AG08395 (cell line): ENCODE data around the gene ENG.
"Not testable (repeated sequence)": the region's sequence is repeated elsewhere in the genome, so short reads cannot be mapped to it uniquely, and the experiment has no call there.

ENCODE experiments used
- DNase-seq: peaks from one replicate; pipeline ENCODE4 v3.0.0; 2012; ENCODE audit warnings: mixed read lengths, low spot score

ENG gene

GRCh38 chr9:127841087-127841835 is 13.2 kb downstream of the ENG start:
- DNase-seq = no peak

GRCh38 chr9:127838375-127839078 is 15.9 kb downstream of the ENG start:
- peak; percentile 96 for DNase-seq

- DNase-seq = no peak
Observed at GRCh38 chr9:127837346-127837745, 17.1 kb downstream of the ENG start.

DNA sequence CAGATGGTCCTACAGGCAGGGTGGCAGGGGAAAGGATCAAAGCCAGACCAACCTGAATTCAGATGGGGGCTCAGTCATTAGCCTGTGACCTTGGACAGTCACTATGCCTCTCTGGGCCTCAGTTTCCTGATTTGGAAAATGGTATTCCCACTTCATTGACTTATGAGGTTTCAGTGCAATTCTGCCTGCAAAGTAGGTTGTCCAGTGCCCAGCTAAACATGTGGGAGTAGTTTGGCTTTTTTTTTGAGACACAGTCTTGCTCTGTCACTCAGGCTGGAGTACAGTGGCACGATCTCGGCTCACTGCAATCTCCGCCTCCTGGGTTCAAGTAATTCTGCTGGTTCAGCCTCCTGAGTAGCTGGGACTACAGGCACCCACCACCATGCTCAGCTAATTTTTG is 17.9 kb downstream of the ENG start:
- not testable (repeated sequence) for DNase-seq

DNA sequence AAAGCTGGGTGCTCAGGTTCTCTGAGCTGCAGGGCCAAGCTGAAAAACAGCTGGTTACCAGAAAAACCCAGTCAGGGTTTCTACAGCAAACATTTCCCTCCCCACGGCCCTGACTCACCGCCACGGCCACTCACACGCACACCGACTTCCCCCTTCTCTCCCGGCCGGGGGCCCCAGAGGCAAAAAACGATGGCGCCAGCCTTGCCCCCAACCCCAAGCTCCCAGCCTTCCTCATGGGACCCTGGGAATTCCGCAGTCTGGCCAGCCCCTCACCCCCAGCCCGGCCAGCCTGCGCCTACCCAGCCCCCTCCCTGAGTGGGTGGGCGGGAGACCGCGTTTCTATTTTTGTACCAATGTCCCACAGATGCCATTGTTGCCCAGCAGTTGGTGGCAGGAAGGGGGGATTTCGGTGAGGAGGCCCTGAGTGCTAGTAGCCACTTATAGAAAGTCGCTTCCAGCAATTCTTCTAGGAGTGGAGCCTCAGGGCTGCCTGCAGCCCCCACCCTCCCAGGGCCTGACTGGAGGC is 18.4 kb downstream of the ENG start:
- peak; percentile 87 for DNase-seq

DNA sequence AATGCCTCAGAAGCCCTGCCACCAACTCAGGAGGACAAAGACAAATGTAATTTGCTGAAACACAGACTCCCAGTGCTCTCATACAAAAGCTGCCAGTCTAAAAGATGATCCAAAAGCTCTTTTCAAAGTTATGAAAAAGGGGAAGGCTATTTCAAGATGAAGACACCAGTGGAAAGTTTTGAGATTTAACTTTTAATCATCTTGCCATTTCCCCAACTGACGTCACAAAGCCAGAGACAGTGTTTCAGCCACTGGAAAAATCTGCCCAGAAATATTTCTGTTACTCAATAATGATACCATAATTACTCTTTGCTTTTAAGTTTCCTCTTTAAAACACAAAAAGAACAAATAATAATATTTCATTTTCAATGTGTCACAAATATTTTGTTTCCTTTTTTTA is 20.9 kb downstream of the ENG start:
- DNase-seq = peak; percentile 70

DNA sequence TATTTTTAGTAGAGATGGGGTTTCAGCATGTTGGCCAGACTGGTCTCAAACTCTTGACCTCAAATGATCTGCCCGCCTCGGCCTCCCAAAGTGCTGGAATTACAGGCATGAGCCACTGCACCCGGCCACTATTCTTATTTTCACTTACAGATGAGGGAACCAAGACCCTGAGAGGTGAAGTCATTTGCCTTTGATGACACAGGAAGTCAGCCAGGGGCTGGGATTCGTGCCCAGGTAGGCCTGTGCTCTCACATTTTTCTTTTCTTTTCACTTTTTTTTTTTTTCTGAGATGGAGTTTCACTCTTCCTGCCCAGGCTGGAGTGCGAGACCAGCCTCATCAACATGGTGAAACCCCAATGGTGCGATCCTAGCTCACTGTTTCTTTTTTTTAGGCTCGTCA is 22.2 kb downstream of the ENG start:
- no peak for DNase-seq

DNA sequence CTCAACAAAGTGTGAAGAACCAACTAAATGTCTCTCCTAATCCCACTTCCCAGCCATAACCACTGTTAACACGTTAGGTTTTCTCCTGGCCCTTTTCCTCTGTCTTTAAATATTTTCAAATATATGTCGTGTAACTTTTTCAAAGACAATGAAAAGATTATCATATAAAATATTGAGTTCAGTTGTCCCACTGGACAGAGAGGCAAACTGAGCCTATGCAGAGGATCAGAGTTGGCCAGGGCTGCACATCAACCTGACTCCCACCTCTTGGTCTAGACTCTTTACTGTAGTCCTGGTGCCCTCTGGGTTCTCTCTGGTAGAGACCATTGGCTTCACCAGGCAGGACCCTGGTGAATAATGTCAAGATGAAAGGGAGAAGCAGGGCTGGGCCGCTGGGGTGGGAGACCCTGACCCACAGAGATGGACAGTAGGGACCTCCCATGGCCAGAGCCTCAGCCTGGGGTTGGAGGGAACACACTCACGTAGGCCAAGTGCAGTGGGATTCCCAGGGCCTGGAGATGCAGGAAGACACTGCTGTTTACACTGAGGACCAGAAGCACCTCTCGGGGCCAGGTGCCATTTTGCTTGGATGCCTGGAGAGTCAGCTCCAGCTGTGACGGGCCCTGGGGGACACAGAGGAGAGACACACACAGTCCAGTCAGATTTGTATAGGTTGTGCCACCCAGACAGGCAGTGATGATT is 25.1 kb downstream of the ENG start:
- DNase-seq = no peak

GRCh38 chr9:127828262-127829031 is 26.0 kb downstream of the ENG start:
- peak; percentile 89 for DNase-seq

GRCh38 chr9:127826253-127826913 is 28.1 kb downstream of the ENG start:
- no peak for DNase-seq

- no peak for DNase-seq
Observed at GRCh38 chr9:127825319-127826051, 29.0 kb downstream of the ENG start.

- DNase-seq = no peak
Observed at GRCh38 chr9:127822108-127822507, 32.4 kb downstream of the ENG start.

DNA sequence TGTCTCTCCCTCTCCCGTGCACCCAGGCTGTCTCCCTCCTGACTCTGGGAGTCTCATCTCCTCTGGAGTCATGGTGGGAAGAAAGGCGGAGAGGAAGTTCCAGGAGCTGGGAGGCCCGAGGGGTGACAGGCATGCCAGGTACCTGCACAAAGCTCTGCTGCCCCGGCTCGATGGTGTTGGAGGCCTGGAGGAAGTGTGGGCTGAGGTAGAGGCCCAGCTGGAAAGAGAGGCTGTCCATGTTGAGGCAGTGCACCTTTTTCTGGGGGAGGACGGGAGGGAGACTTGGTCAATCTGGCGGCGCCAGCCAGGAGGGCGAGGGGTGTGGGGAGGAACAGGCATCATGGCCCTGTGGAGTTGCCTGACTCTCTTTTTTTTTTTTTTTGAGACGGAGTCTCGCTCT is 35.9 kb downstream of the ENG start:
- DNase-seq = no peak

GRCh38 chr9:127817881-127818434 is 36.5 kb downstream of the ENG start:
- DNase-seq = no peak

DNA sequence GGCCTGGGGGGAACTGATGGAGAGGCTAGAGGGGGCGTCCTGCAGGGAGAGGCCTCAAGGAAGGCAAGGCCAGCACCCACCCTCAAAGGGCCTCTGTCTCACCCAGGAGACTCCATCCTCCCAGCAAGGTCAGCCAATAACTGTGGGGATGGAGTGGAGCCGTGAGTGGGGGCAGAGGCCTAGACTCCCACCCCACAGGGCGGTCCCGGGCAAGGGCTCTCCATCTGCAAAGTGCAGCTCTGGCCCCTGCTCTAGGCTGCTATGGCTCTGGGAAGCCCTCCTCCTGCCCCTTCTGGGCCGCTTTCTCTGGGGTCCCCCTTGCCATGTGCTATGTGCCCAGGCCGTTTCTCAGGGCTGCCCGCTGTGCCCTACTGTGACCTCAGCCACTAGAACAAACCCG is 37.7 kb downstream of the ENG start:
- DNase-seq = no peak

- DNase-seq = no peak
Observed at GRCh38 chr9:127816362-127816725, 38.1 kb downstream of the ENG start.

- no peak for DNase-seq
Observed at GRCh38 chr9:127815512-127816361, 38.7 kb downstream of the ENG start.

DNA sequence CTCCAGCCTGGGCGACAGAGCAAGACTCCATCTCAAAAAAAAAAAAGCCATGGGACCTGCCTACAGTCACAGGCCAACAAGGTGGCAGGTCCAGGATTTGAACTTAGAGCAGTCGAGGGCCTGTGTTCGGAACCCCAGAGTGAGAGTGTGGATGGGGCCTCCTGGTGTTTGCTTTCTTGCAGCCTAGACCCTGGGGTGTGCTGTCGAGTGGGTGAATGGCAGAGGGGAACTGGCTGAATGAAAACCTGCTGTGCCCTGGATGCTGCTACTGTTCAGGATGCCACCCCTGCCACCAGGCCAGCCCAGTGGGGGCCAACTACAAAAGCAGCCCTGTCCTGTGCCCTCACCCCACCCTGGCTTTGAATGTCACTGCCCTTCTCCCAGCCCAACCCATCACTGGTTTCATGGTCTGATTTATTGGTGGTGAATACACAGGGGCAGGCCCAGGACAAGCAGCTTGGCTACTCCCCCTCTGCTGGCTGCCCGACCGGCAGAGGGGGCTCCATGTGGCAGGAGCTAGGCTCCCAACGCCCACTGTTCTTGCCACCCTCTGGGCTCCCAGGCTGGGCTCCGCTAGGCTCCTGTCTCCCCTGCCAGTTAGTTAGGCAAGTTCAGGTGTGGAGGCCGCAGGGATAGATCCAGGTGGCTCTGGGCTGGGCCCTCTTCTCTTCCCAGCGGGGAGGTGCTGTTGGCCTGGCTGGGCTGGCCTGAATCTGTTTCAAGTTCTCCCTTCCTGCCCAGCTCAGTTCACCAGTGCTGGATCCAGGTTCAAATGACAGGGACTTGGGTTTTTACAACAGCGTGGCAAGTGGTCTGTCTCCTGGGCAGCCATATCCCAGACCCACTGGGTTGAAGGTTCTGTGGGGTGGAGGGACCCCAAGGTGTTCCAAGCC is 39.6 kb downstream of the ENG start:
- no peak for DNase-seq
